Naive thymus-derived CD4-positive, alpha-beta T cell (primary cell): ENCODE results near the gene FUT8. TPM values are rescaled to one million over a fixed set of nuclear protein-coding genes. Genes with fewer than 3 reads are reported as not detected.

Experiments
- ATAC-seq: fragments of 150-1000 bp; cut with Tn5 transposase; 2 replicates; pipeline ENCODE4 v1.10.0; 2021; ENCODE audit warnings: mild to moderate bottlenecking, moderate library complexity
- CTCF ChIA-PET: fragments of 350-600 bp; sonication (Branson Sonifier 250); formaldehyde crosslinking; loops from one replicate; lab custom pipeline; 2021; ENCODE audit warnings: antibody characterized with exemption; lab: Charles Lee
- POLR2A ChIA-PET: fragments of 350-600 bp; sonication (Branson Sonifier 250); formaldehyde crosslinking; loops from one replicate; lab custom pipeline; 2021; ENCODE audit warnings: antibody characterized with exemption, inconsistent platforms; lab: Charles Lee
- DNase-seq, 9 donors: peaks; one replicate each; pipeline versions ENCODE4 v3.0.0 to v3.0.0-alpha.2; 2020 to 2022; ENCODE audit warnings: mixed read lengths in 1 of 9
- H3K27ac ChIP-seq: one replicate; pipeline ENCODE4 v1.7.0; 2013; ENCODE audit warnings: mild to moderate bottlenecking, low read depth, low read length, moderate library complexity
- H3K27me3 ChIP-seq, 2 donors: one replicate each; pipeline ENCODE4 v1.7.0; 2013; ENCODE audit warnings: low read length in 2 of 2, mild to moderate bottlenecking in 2 of 2, moderate library complexity in 2 of 2; ENCODE audit not compliant: control insufficient read depth in 2 of 2, insufficient read depth in 2 of 2
- H3K36me3 ChIP-seq, 3 experiments: 1 replicate in 2 of 3; 2 replicates in 1 of 3; pipeline ENCODE4 v1.7.0; 2013; ENCODE audit warnings: low read length in 3 of 3, mild to moderate bottlenecking in 3 of 3, moderate library complexity in 1 of 3; ENCODE audit not compliant: insufficient read depth in 3 of 3, control insufficient read depth in 2 of 3
- H3K4me1 ChIP-seq, 2 donors: one replicate each; pipeline ENCODE4 v1.7.0; 2013; ENCODE audit warnings: low read length in 2 of 2, mild to moderate bottlenecking in 2 of 2, moderate library complexity in 1 of 2; ENCODE audit not compliant: control insufficient read depth in 2 of 2, insufficient read depth in 2 of 2
- H3K4me3 ChIP-seq: 2 replicates; pipeline ENCODE4 v1.7.0; 2013; ENCODE audit warnings: mild to moderate bottlenecking, low read length
- H3K9me3 ChIP-seq, 3 experiments: 1 replicate in 2 of 3; 2 replicates in 1 of 3; pipeline ENCODE4 v1.7.0; 2013; ENCODE audit warnings: low read length in 3 of 3; ENCODE audit not compliant: control insufficient read depth in 2 of 3
- H3K27ac Mint-ChIP-seq, 9 donors: one replicate each; pipeline ENCODE4 v1.8.0; 2020 to 2022; ENCODE audit warnings: mixed read lengths in 9 of 9, mild to moderate bottlenecking in 8 of 9, moderate library complexity in 5 of 9, inconsistent platforms in 2 of 9
- H3K27me3 Mint-ChIP-seq, 5 donors: one replicate each; pipeline ENCODE4 v1.8.0; 2021 to 2022; ENCODE audit warnings: mixed read lengths in 5 of 5, mild to moderate bottlenecking in 1 of 5
- H3K36me3 Mint-ChIP-seq, 5 donors: one replicate each; pipeline ENCODE4 v1.8.0; 2020 to 2022; ENCODE audit warnings: mixed read lengths in 5 of 5, mild to moderate bottlenecking in 3 of 5, inconsistent platforms in 1 of 5
- H3K4me1 Mint-ChIP-seq, 7 donors: one replicate each; pipeline ENCODE4 v1.8.0; 2020 to 2022; ENCODE audit warnings: mixed read lengths in 7 of 7, mild to moderate bottlenecking in 3 of 7, inconsistent platforms in 1 of 7
- H3K4me3 Mint-ChIP-seq, 10 donors: one replicate each; pipeline ENCODE4 v1.8.0; 2020 to 2022; ENCODE audit warnings: mild to moderate bottlenecking in 10 of 10, mixed read lengths in 10 of 10, moderate library complexity in 6 of 10, inconsistent platforms in 2 of 10
- H3K9me3 Mint-ChIP-seq, 11 donors: one replicate each; pipeline ENCODE4 v1.8.0; 2020 to 2022; ENCODE audit warnings: mixed read lengths in 11 of 11, mild to moderate bottlenecking in 4 of 11, inconsistent platforms in 1 of 11, moderate library complexity in 1 of 11
- intact Hi-C, 2 donors: fragments of 100-400 bp; cut with micrococcal nuclease; formaldehyde crosslinking; loops; one replicate each; pipeline ENCODE4 v1.15.1; 2023
- polyA plus RNA-seq, 2 donors: library from polyadenylated mRNA; unstranded; fragments of 300-500 nt; fragmentation: Illumina TruSeq; gene quantifications; one replicate each; pipeline ENCODE4 v1.2.3, GENCODE V29; 2021
- total RNA-seq, 6 experiments: library from RNA in 5 of 6; stranded (reverse) in 5 of 6; gene quantifications; 1 replicate in 5 of 6; 2 replicates in 1 of 6; pipeline ENCODE4 v1.2.3 and lab custom pipeline; 2021 to 2026

The FUT8 gene
- total and polyA plus RNA-seq, 7 experiments from 2014 or later, result 11.1 to 107 (median 41.6) TPM

DNA sequence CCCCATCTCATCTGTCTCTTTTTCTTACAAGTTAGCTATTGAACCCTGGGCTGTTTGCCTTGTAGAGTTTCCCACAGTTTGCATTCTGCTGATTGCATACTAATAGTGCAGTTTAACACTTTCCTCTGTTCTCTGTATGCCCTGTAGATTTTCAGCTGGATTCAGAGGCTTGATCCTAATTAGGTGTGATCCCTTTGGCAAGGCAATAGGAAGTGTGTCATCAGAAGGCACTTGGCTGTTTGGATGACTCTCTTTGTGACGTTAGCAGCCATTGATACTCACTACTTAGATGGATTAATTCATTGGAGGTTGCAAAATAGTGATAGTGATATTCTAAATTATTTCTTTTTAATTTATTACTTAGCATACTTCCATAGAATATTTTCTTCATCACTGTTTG, 33.6 kb downstream of the FUT8 start:
- peaks cover 0 to 14% (median 5%) of the 10 kb centered on the region in 11 donors for H3K9me3 Mint-ChIP-seq
- intact Hi-C loops, result no loop called here
- no peak overlapping the region for H3K27ac ChIP-seq
- H3K9me3 ChIP-seq, result no peaks in the 10 kb centered on the region
- no peak overlapping the region for H3K4me3 Mint-ChIP-seq
- ATAC-seq (no peak), DNase-seq (no peak)
- no peaks in the 10 kb centered on the region for H3K27me3 ChIP-seq
- peaks cover 2 to 50% (median 42%) of the 10 kb centered on the region in 5 donors for H3K36me3 Mint-ChIP-seq
- no peaks in the 10 kb centered on the region for H3K4me1 ChIP-seq
- no peak overlapping the region for H3K27ac Mint-ChIP-seq
- peaks cover 12 to 53% (median 37%) of the 10 kb centered on the region in 7 donors for H3K4me1 Mint-ChIP-seq
- H3K27me3 Mint-ChIP-seq, result no peaks in the 10 kb centered on the region
- CTCF ChIA-PET, result no interaction called here
- H3K36me3 ChIP-seq, result no peaks in the 10 kb centered on the region
- H3K4me3 ChIP-seq, result no peak overlapping the region
- POLR2A ChIA-PET, result no interaction called here

DNA sequence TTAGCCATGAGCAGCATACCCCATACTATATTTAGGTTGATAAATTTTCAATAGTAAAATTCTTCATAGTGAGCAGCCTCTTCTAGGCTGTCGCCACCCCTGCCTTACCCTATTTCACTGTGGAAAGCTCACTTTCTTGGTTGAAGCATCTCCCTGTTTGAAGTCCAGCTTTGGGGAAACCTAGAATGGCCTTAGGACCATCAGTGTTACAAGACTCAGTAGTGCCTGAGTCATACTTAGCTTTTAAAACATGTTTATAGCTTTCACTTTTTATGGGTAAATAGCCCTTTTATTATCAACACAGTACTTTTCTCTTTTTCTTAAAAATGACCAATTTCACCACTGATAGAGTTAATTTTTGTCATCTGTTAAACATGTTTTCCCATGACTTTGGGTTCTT, 37.1 kb downstream of the FUT8 start:
- Mint-ChIP-seq H3K27ac (no peak overlapping the region), H3K36me3 (peaks cover 13 to 64% (median 58%) of the 10 kb centered on the region in 5 donors), H3K27me3 (no peaks in the 10 kb centered on the region), H3K4me1 (peaks cover 18 to 78% (median 43%) of the 10 kb centered on the region in 7 donors), H3K9me3 (peaks cover 0 to 15% (median 4%) of the 10 kb centered on the region in 11 donors), H3K4me3 (no peak overlapping the region)
- ChIA-PET CTCF (interaction anchor here (0.7 kb wide), 1 partner anchor 38 kb away, joined by 3 read pairs; no protein-coding TSS in a partner anchor), POLR2A (no interaction called here)
- ATAC-seq (no peak), DNase-seq (no peak)
- Histone ChIP-seq H3K27me3 (no peaks in the 10 kb centered on the region), H3K36me3 (no peaks in the 10 kb centered on the region), H3K9me3 (no peaks in the 10 kb centered on the region), H3K4me3 (no peak overlapping the region), H3K4me1 (no peaks in the 10 kb centered on the region), H3K27ac (no peak overlapping the region)
- intact Hi-C loops, result no loop called here

- no peak for ATAC-seq
- ChIA-PET CTCF (no interaction called here), POLR2A (no interaction called here)
- H3K9me3 ChIP-seq, result no peaks in the 10 kb centered on the region
- H3K4me3 Mint-ChIP-seq, result no peak overlapping the region
- peaks cover 0 to 37% (median 7%) of the 10 kb centered on the region in 11 donors for H3K9me3 Mint-ChIP-seq
- H3K4me3 ChIP-seq, result no peak overlapping the region
- H3K4me1 ChIP-seq, result no peaks in the 10 kb centered on the region
- H3K27me3 ChIP-seq, result no peaks in the 10 kb centered on the region
- H3K27ac ChIP-seq, result no peak overlapping the region
- peaks cover 21 to 82% (median 69%) of the 10 kb centered on the region in 5 donors for H3K36me3 Mint-ChIP-seq
- intact Hi-C loops, result no loop called here
- DNase-seq, result no peak
- H3K27ac Mint-ChIP-seq, result peak overlapping the region in 1 of 9 donors; percentile 36
- H3K4me1 Mint-ChIP-seq, result peaks cover 15 to 56% (median 40%) of the 10 kb centered on the region in 7 donors
- no peaks in the 10 kb centered on the region for H3K27me3 Mint-ChIP-seq
- H3K36me3 ChIP-seq, result peaks cover 0 to 5% (median 4%) of the 10 kb centered on the region in 3 experiments
Measured at GRCh38 chr14:65453807-65454480, 41.4 kb downstream of the FUT8 start.

GRCh38 chr14:65456247-65456646, 43.7 kb downstream of the FUT8 start:
- Histone ChIP-seq H3K36me3 (peaks cover 0 to 5% (median 4%) of the 10 kb centered on the region in 3 experiments), H3K4me3 (no peak overlapping the region), H3K27me3 (no peaks in the 10 kb centered on the region), H3K4me1 (peaks cover 0 to 7% of the 10 kb centered on the region in 2 donors), H3K9me3 (no peaks in the 10 kb centered on the region), H3K27ac (no peak overlapping the region)
- CTCF ChIA-PET, result no interaction called here
- Mint-ChIP-seq H3K4me1 (peaks cover 20 to 61% (median 41%) of the 10 kb centered on the region in 7 donors), H3K9me3 (peaks cover 0 to 36% (median 5%) of the 10 kb centered on the region in 11 donors), H3K27ac (no peak overlapping the region), H3K4me3 (no peak overlapping the region), H3K27me3 (no peaks in the 10 kb centered on the region), H3K36me3 (peaks cover 23 to 78% (median 70%) of the 10 kb centered on the region in 5 donors)
- intact Hi-C loops, result no loop called here
- POLR2A ChIA-PET, result no interaction called here
- ATAC-seq, result no peak
- no peak for DNase-seq

- peaks cover 0 to 11% (median 0%) of the 10 kb centered on the region in 11 donors for H3K9me3 Mint-ChIP-seq
- H3K27me3 Mint-ChIP-seq, result no peaks in the 10 kb centered on the region
- H3K27ac Mint-ChIP-seq, result peak overlapping the region in 8 of 9 donors; percentile 0 to 91 (median 17)
- Histone ChIP-seq H3K27ac (no peak overlapping the region), H3K36me3 (peaks cover 0 to 5% (median 0%) of the 10 kb centered on the region in 3 experiments), H3K4me3 (no peak overlapping the region), H3K9me3 (no peaks in the 10 kb centered on the region), H3K27me3 (no peaks in the 10 kb centered on the region), H3K4me1 (peaks cover 0 to 12% of the 10 kb centered on the region in 2 donors)
- ATAC-seq (no peak), DNase-seq (no peak)
- H3K4me3 Mint-ChIP-seq, result peak overlapping the region in 3 of 10 donors; percentile 7 to 29 (median 11)
- ChIA-PET CTCF (no interaction called here), POLR2A (no interaction called here)
- peaks cover 9 to 70% (median 48%) of the 10 kb centered on the region in 5 donors for H3K36me3 Mint-ChIP-seq
- intact Hi-C loops, result no loop called here
- H3K4me1 Mint-ChIP-seq, result peaks cover 32 to 70% (median 52%) of the 10 kb centered on the region in 7 donors
Measured at GRCh38 chr14:65461730-65462129, 49.2 kb downstream of the FUT8 start.

GRCh38 chr14:65462411-65462810, 49.9 kb downstream of the FUT8 start:
- H3K9me3 ChIP-seq, result no peaks in the 10 kb centered on the region
- DNase-seq (no peak), ATAC-seq (no peak)
- H3K36me3 ChIP-seq, result peaks cover 0 to under 1% (median 0%) of the 10 kb centered on the region in 3 experiments
- no peak overlapping the region for H3K4me3 ChIP-seq
- Mint-ChIP-seq H3K9me3 (peaks cover 0 to 6% (median 0%) of the 10 kb centered on the region in 11 donors), H3K27me3 (no peaks in the 10 kb centered on the region), H3K4me3 (peak overlapping the region in 1 of 10 donors; percentile 1), H3K36me3 (peaks cover 6 to 68% (median 42%) of the 10 kb centered on the region in 5 donors), H3K4me1 (peaks cover 34 to 70% (median 52%) of the 10 kb centered on the region in 7 donors), H3K27ac (peak overlapping the region in 4 of 9 donors; percentile 1 to 91 (median 52))
- ChIA-PET POLR2A (no interaction called here), CTCF (no interaction called here)
- intact Hi-C loops, result no loop called here
- no peaks in the 10 kb centered on the region for H3K27me3 ChIP-seq
- no peak overlapping the region for H3K27ac ChIP-seq
- peaks cover 0 to 12% of the 10 kb centered on the region in 2 donors for H3K4me1 ChIP-seq
